Trophoblast cell (in vitro differentiated cells and primary cell): ENCODE measurements around the gene GIMAP8.

Source experiments
- DNase-seq, 2 donors: peaks; one replicate each; pipeline ENCODE4 v3.0.0-alpha.2; 2016
- H2AFZ ChIP-seq: 2 replicates; pipeline ENCODE4 v1.6.1; 2013; ENCODE audit warnings: low read length, moderate library complexity, mild to moderate bottlenecking; ENCODE audit not compliant: insufficient read depth, poor library complexity
- H2AK5ac ChIP-seq: 2 replicates; pipeline ENCODE4 v1.6.1; 2013; ENCODE audit warnings: mild to moderate bottlenecking, low read length
- H2BK120ac ChIP-seq: 2 replicates; pipeline ENCODE4 v1.6.1; 2013; ENCODE audit warnings: low read length, mild to moderate bottlenecking, moderate library complexity; ENCODE audit not compliant: insufficient read depth, poor library complexity
- H2BK12ac ChIP-seq: 2 replicates; pipeline ENCODE4 v1.6.1; 2013; ENCODE audit warnings: mild to moderate bottlenecking, low read length, moderate library complexity
- H2BK5ac ChIP-seq: 2 replicates; pipeline ENCODE4 v1.6.1; 2013; ENCODE audit warnings: low read length, low read depth, moderate library complexity, mild to moderate bottlenecking; ENCODE audit not compliant: poor library complexity
- H3K14ac ChIP-seq: 2 replicates; pipeline ENCODE4 v1.6.1; 2013; ENCODE audit warnings: mild to moderate bottlenecking, low read length
- H3K18ac ChIP-seq: 2 replicates; pipeline ENCODE4 v1.6.1; 2013; ENCODE audit warnings: mild to moderate bottlenecking, low read length
- H3K23ac ChIP-seq: 2 replicates; pipeline ENCODE4 v1.6.1; 2013; ENCODE audit warnings: low read length
- H3K27ac ChIP-seq: 2 replicates; pipeline ENCODE4 v1.5.1; 2013; ENCODE audit warnings: low read depth, mild to moderate bottlenecking, inconsistent platforms, low read length, moderate library complexity
- H3K27me3 ChIP-seq: 2 replicates; pipeline ENCODE4 v1.6.1; 2013; ENCODE audit warnings: inconsistent platforms, mild to moderate bottlenecking, low read length, moderate library complexity; ENCODE audit not compliant: insufficient read depth
- H3K36me3 ChIP-seq, 2 experiments: 1 replicate in 1 of 2; 2 replicates in 1 of 2; pipeline ENCODE4 v1.6.1; 2013; ENCODE audit warnings: low read length in 2 of 2, mild to moderate bottlenecking in 2 of 2, moderate library complexity in 1 of 2; ENCODE audit not compliant: insufficient read depth in 2 of 2, control insufficient read depth in 1 of 2
- H3K4ac ChIP-seq: 2 replicates; pipeline ENCODE4 v1.6.1; 2013; ENCODE audit warnings: low read depth, mild to moderate bottlenecking, low read length, moderate library complexity
- H3K4me1 ChIP-seq, 2 experiments: 1 replicate in 1 of 2; 2 replicates in 1 of 2; pipeline ENCODE4 v1.6.1; 2013; ENCODE audit warnings: low read length in 2 of 2, mild to moderate bottlenecking in 2 of 2, moderate library complexity in 1 of 2; ENCODE audit not compliant: insufficient read depth in 2 of 2, control insufficient read depth in 1 of 2
- H3K4me2 ChIP-seq: 2 replicates; pipeline ENCODE4 v1.6.1; 2013; ENCODE audit warnings: inconsistent platforms, mild to moderate bottlenecking, low read length, moderate library complexity
- H3K4me3 ChIP-seq: 2 replicates; pipeline ENCODE4 v1.5.1; 2013; ENCODE audit warnings: mild to moderate bottlenecking, low read depth, low read length, inconsistent platforms
- H3K79me1 ChIP-seq: one replicate; pipeline ENCODE4 v1.6.1; 2013; ENCODE audit warnings: low read length
- H3K79me2 ChIP-seq: 2 replicates; pipeline ENCODE4 v1.6.1; 2013; ENCODE audit warnings: low read length, mild to moderate bottlenecking; ENCODE audit not compliant: control insufficient read depth, insufficient read depth, poor library complexity
- H3K9ac ChIP-seq: 2 replicates; pipeline ENCODE4 v1.6.1; 2013; ENCODE audit warnings: mild to moderate bottlenecking, low read length
- H3K9me3 ChIP-seq: 2 replicates; pipeline ENCODE4 v1.6.1; 2013; ENCODE audit warnings: low read depth, mild to moderate bottlenecking, control low read depth, inconsistent platforms, low read length; ENCODE audit not compliant: insufficient read depth
- H4K12ac ChIP-seq: 2 replicates; pipeline ENCODE4 v1.6.1; 2013; ENCODE audit warnings: low read depth, mild to moderate bottlenecking, low read length, moderate library complexity
- H4K8ac ChIP-seq: 2 replicates; pipeline ENCODE4 v1.6.1; 2013; ENCODE audit warnings: low read depth, mild to moderate bottlenecking, low read length, moderate library complexity
- H4K91ac ChIP-seq: one replicate; pipeline ENCODE4 v1.6.1; 2013; ENCODE audit warnings: low read depth, mild to moderate bottlenecking, low read length, moderate library complexity
- WGBS: extraction: QIAGEN DNeasy Blood & Tissue Kit; methylation state at CpG from one replicate; pipeline ENCODE4 v1.1.7; 2013; ENCODE audit warnings: missing lambda C conversion rate; ENCODE audit not compliant: insufficient read length, insufficient coverage; ENCODE audit errors: extremely low coverage; 5-methylcytosine and 5-hydroxymethylcytosine counted together

Gene GIMAP8

GRCh38 chr7:150503155-150503554 is 52.7 kb downstream of the GIMAP8 start:
- no peak overlapping the region for H3K18ac ChIP-seq
- no peak overlapping the region for H3K14ac ChIP-seq
- no peaks in the 10 kb centered on the region for H3K79me2 ChIP-seq
- no peaks in the 10 kb centered on the region for H3K36me3 ChIP-seq
- DNase-seq = no peak
- H2AK5ac ChIP-seq = no peak overlapping the region
- H3K9me3 ChIP-seq = no peaks in the 10 kb centered on the region
- H3K4me1 ChIP-seq = no peaks in the 10 kb centered on the region
- H3K4me2 ChIP-seq = no peak overlapping the region
- no peak overlapping the region for H3K27ac ChIP-seq
- no CpG with 5 or more reads among the region's 4 CpGs for WGBS
- no peak overlapping the region for H2BK120ac ChIP-seq
- H2BK5ac ChIP-seq = no peak overlapping the region
- H4K91ac ChIP-seq = no peak overlapping the region
- H2BK12ac ChIP-seq = no peak overlapping the region
- H3K27me3 ChIP-seq = no peaks in the 10 kb centered on the region
- no peaks in the 10 kb centered on the region for H3K79me1 ChIP-seq
- no peak overlapping the region for H3K4ac ChIP-seq
- no peak overlapping the region for H3K9ac ChIP-seq
- no peak overlapping the region for H4K8ac ChIP-seq
- no peak overlapping the region for H4K12ac ChIP-seq
- H3K4me3 ChIP-seq = no peak overlapping the region
- no peak overlapping the region for H3K23ac ChIP-seq
- H2AFZ ChIP-seq = no peak overlapping the region

- no peak overlapping the region for H2AK5ac ChIP-seq
- H3K4me3 ChIP-seq = no peak overlapping the region
- no peak overlapping the region for H3K4me2 ChIP-seq
- H4K8ac ChIP-seq = no peak overlapping the region
- H2BK5ac ChIP-seq = no peak overlapping the region
- no peak overlapping the region for H3K4ac ChIP-seq
- H3K23ac ChIP-seq = no peak overlapping the region
- DNase-seq = no peak
- H3K27me3 ChIP-seq = no peaks in the 10 kb centered on the region
- H3K36me3 ChIP-seq = no peaks in the 10 kb centered on the region
- no peaks in the 10 kb centered on the region for H3K79me2 ChIP-seq
- H3K79me1 ChIP-seq = no peaks in the 10 kb centered on the region
- no peak overlapping the region for H4K12ac ChIP-seq
- H2AFZ ChIP-seq = no peak overlapping the region
- no peak overlapping the region for H2BK12ac ChIP-seq
- H3K27ac ChIP-seq = no peak overlapping the region
- no CpG with 5 or more reads among the region's 3 CpGs for WGBS
- no peak overlapping the region for H3K9ac ChIP-seq
- no peak overlapping the region for H4K91ac ChIP-seq
- no peak overlapping the region for H3K14ac ChIP-seq
- H2BK120ac ChIP-seq = no peak overlapping the region
- no peaks in the 10 kb centered on the region for H3K4me1 ChIP-seq
- H3K9me3 ChIP-seq = no peaks in the 10 kb centered on the region
- H3K18ac ChIP-seq = no peak overlapping the region
Observed at GRCh38 chr7:150503581-150503980, 53.2 kb downstream of the GIMAP8 start.

- H2AK5ac ChIP-seq = no peak overlapping the region
- H3K14ac ChIP-seq = no peak overlapping the region
- H3K4me2 ChIP-seq = no peak overlapping the region
- no CpG with 5 or more reads among the region's 4 CpGs for WGBS
- no peak overlapping the region for H3K4ac ChIP-seq
- H2BK5ac ChIP-seq = no peak overlapping the region
- no peaks in the 10 kb centered on the region for H3K27me3 ChIP-seq
- no peaks in the 10 kb centered on the region for H3K9me3 ChIP-seq
- no peak overlapping the region for H3K4me3 ChIP-seq
- no peak overlapping the region for H4K8ac ChIP-seq
- no peak overlapping the region for H4K91ac ChIP-seq
- H2BK120ac ChIP-seq = no peak overlapping the region
- H2BK12ac ChIP-seq = no peak overlapping the region
- no peak overlapping the region for H4K12ac ChIP-seq
- no peaks in the 10 kb centered on the region for H3K79me1 ChIP-seq
- no peak for DNase-seq
- H3K27ac ChIP-seq = no peak overlapping the region
- H3K18ac ChIP-seq = no peak overlapping the region
- no peaks in the 10 kb centered on the region for H3K36me3 ChIP-seq
- no peak overlapping the region for H3K23ac ChIP-seq
- no peaks in the 10 kb centered on the region for H3K79me2 ChIP-seq
- no peaks in the 10 kb centered on the region for H3K4me1 ChIP-seq
- no peak overlapping the region for H2AFZ ChIP-seq
- H3K9ac ChIP-seq = no peak overlapping the region
Observed at GRCh38 chr7:150507947-150508602, 57.6 kb downstream of the GIMAP8 start.

- no peak overlapping the region for H3K4me2 ChIP-seq
- no peak overlapping the region for H3K9ac ChIP-seq
- H3K27ac ChIP-seq = no peak overlapping the region
- H3K23ac ChIP-seq = no peak overlapping the region
- H2BK120ac ChIP-seq = no peak overlapping the region
- no peaks in the 10 kb centered on the region for H3K79me1 ChIP-seq
- no peak overlapping the region for H2BK12ac ChIP-seq
- H3K9me3 ChIP-seq = no peaks in the 10 kb centered on the region
- H2BK5ac ChIP-seq = no peak overlapping the region
- H3K14ac ChIP-seq = no peak overlapping the region
- H3K79me2 ChIP-seq = no peaks in the 10 kb centered on the region
- H3K18ac ChIP-seq = no peak overlapping the region
- no peak overlapping the region for H2AK5ac ChIP-seq
- no peaks in the 10 kb centered on the region for H3K36me3 ChIP-seq
- H2AFZ ChIP-seq = no peak overlapping the region
- no CpG with 5 or more reads among the region's 2 CpGs for WGBS
- no peak overlapping the region for H4K91ac ChIP-seq
- H3K27me3 ChIP-seq = no peaks in the 10 kb centered on the region
- H3K4me1 ChIP-seq = no peaks in the 10 kb centered on the region
- no peak overlapping the region for H3K4ac ChIP-seq
- H3K4me3 ChIP-seq = no peak overlapping the region
- no peak overlapping the region for H4K12ac ChIP-seq
- no peak overlapping the region for H4K8ac ChIP-seq
- DNase-seq = no peak
Observed at GRCh38 chr7:150511048-150511447, 60.6 kb downstream of the GIMAP8 start.
